ENCODE data around the gene CEND1.

Gene CEND1

GRCh38 chr11:782264-783174, 7.4 kb downstream of the CEND1 start:
- FAIRE-seq (no peak), DNase-seq (ENCODE audit: insufficient read length, low spot score) (no peak)

- FAIRE-seq, result no peak
- DNase-seq (ENCODE audit: insufficient read length, low spot score), result no peak
Observed at GRCh38 chr11:779955-780532, 9.8 kb downstream of the CEND1 start.

GRCh38 chr11:778976-779954, 10.6 kb downstream of the CEND1 start:
- DNase-seq (ENCODE audit: insufficient read length, low spot score) (no peak), FAIRE-seq (no peak)

- DNase-seq (ENCODE audit: insufficient read length, low spot score), result peak; percentile 98
- peak; percentile 94 for FAIRE-seq
Observed at GRCh38 chr11:777288-778255, 12.3 kb downstream of the CEND1 start, which contains the start of gene GATD1. Gene GATD1, minus strand, starts transcription at chr11:777487. Its CDS starts 25 bp downstream, at chr11:777462.

- DNase-seq (ENCODE audit: insufficient read length, low spot score), result no peak
- FAIRE-seq, result no peak
Observed at GRCh38 chr11:776561-777287, 13.2 kb downstream of the CEND1 start.

- DNase-seq (ENCODE audit: insufficient read length, low spot score), result no peak
- no peak for FAIRE-seq
Observed at GRCh38 chr11:776263-776560, 13.7 kb downstream of the CEND1 start.

- DNase-seq (ENCODE audit: insufficient read length, low spot score), result no peak
- FAIRE-seq, result peak; percentile 23
Observed at GRCh38 chr11:774873-775592, 14.9 kb downstream of the CEND1 start.

GRCh38 chr11:773830-774229, 16.1 kb downstream of the CEND1 start:
- FAIRE-seq, result no peak
- no peak for DNase-seq (ENCODE audit: insufficient read length, low spot score)

- DNase-seq (ENCODE audit: insufficient read length, low spot score), result no peak
- FAIRE-seq, result no peak
Observed at GRCh38 chr11:773425-773824, 16.5 kb downstream of the CEND1 start.

- no peak for FAIRE-seq
- DNase-seq (ENCODE audit: insufficient read length, low spot score), result no peak
Observed at GRCh38 chr11:772429-773390, 17.2 kb downstream of the CEND1 start.

GRCh38 chr11:771617-772204, 18.2 kb downstream of the CEND1 start:
- FAIRE-seq (no peak), DNase-seq (ENCODE audit: insufficient read length, low spot score) (no peak)

GRCh38 chr11:770642-771616, 19.0 kb downstream of the CEND1 start:
- FAIRE-seq, result no peak
- no peak for DNase-seq (ENCODE audit: insufficient read length, low spot score)

GRCh38 chr11:769887-770641, 19.8 kb downstream of the CEND1 start:
- FAIRE-seq (no peak), DNase-seq (ENCODE audit: insufficient read length, low spot score) (no peak)

GRCh38 chr11:767238-767637, 22.7 kb downstream of the CEND1 start:
- DNase-seq (ENCODE audit: insufficient read length, low spot score) (no peak), FAIRE-seq (no peak)

GRCh38 chr11:766936-767210, 23.0 kb downstream of the CEND1 start:
- DNase-seq (ENCODE audit: insufficient read length, low spot score) (no peak), FAIRE-seq (no peak)
